A549 (cell line): ENCODE results near the gene PHTF2. TPM values are rescaled to one million over a fixed set of nuclear protein-coding genes. Genes with fewer than 3 reads are reported as not detected.

Experiments
- ATAC-seq, 2 experiments: fragments of 200-7000 bp in 1 of 2; fragments of >200 bp in 1 of 2; cut with Nextera tagmentation in 1 of 2; cut with Tn5 transposase in 1 of 2; 3 replicates each; pipeline versions ENCODE4 v1.8.0 to v1.9.1; 2018 to 2020; ENCODE audit warnings: mild to moderate bottlenecking in 1 of 2, moderate library complexity in 1 of 2
- CTCF ChIA-PET: fragments of 300-600 bp; sonication (Branson Sonifier 250); formaldehyde crosslinking; extraction: SDS; loops from one replicate; lab custom pipeline; 2021; ENCODE audit warnings: antibody characterized with exemption, inconsistent platforms; lab: Yijun Ruan, JAX
- POLR2A ChIA-PET: fragments of 350-600 bp; formaldehyde crosslinking; extraction: SDS; loops from one replicate; lab custom pipeline; 2021; ENCODE audit warnings: antibody characterized with exemption, inconsistent platforms; lab: Yijun Ruan, JAX
- DNase-seq, 2 experiments: peaks; one replicate each; pipeline versions ENCODE4 v3.0.0 to v3.0.0-alpha.2; 2011 to 2016; ENCODE audit warnings: low read depth in 1 of 2, low spot score in 1 of 2
- FAIRE-seq: peaks from 2 replicates; lab custom pipeline; 2011; peaks lifted over from hg19 to GRCh38; lab: Jason Lieb, UNC
- H3K27ac ChIP-seq, 2 experiments: fragments of >200 bp; sonication (Bioruptor Twin); formaldehyde crosslinking; 3 replicates each; pipeline ENCODE4 v1.5.1; 2016 to 2017
- H3K4me1 ChIP-seq: fragments of >200 bp; sonication (Bioruptor Twin); formaldehyde crosslinking; 3 replicates; pipeline ENCODE4 v1.6.1; 2016
- H3K4me2 ChIP-seq: fragments of >200 bp; sonication (Bioruptor Twin); formaldehyde crosslinking; 3 replicates; pipeline ENCODE4 v1.6.1; 2016
- H3K4me3 ChIP-seq: fragments of >200 bp; sonication (Bioruptor Twin); formaldehyde crosslinking; 3 replicates; pipeline ENCODE4 v1.5.1; 2016
- H3K9me3 ChIP-seq: fragments of >200 bp; sonication (Bioruptor Twin); formaldehyde crosslinking; 3 replicates; pipeline ENCODE4 v1.6.1; 2016
- CBX8 ChIP-seq: fragments of 200-600 bp; sonication (generic); IDR thresholded peaks from 2 replicates; pipeline ENCODE4 v1.6.1; 2016
- CEBPB ChIP-seq, 2 experiments: fragments of >200 bp in 1 of 2; sonication (Bioruptor Twin) in 1 of 2; formaldehyde crosslinking in 1 of 2; IDR thresholded peaks; 2 replicates each; pipeline ENCODE4 v1.6.1; 2012 to 2016
- CHD2 ChIP-seq: fragments of 150-350 bp; IDR thresholded peaks from 2 replicates; pipeline ENCODE4 v1.6.1; 2014; ENCODE audit warnings: low read length; ENCODE audit not compliant: partially characterized antibody
- CHD4 ChIP-seq: fragments of 200-600 bp; sonication (generic); IDR thresholded peaks from 2 replicates; pipeline ENCODE4 v1.6.1; 2016; ENCODE audit warnings: antibody characterized with exemption, mild to moderate bottlenecking, borderline replicate concordance
- EHF ChIP-seq: fragments of 250-450 bp; sonication (Bioruptor Pico); IDR thresholded peaks from 2 replicates; pipeline ENCODE4 v1.5.0; 2020; ENCODE audit warnings: mild to moderate bottlenecking
- EHMT2 ChIP-seq: fragments of 200-600 bp; sonication (generic); IDR thresholded peaks from 2 replicates; pipeline ENCODE4 v1.6.1; 2016; ENCODE audit warnings: antibody characterized with exemption, low read depth, mild to moderate bottlenecking, moderate library complexity
- FOSB ChIP-seq: fragments of 250-450 bp; sonication (Bioruptor Pico); IDR thresholded peaks from 2 replicates; pipeline ENCODE4 v1.5.0; 2020; ENCODE audit warnings: mild to moderate bottlenecking, moderate library complexity
- FOSL2 ChIP-seq, 2 experiments: fragments of 450-650 bp in 1 of 2; fragments of >200 bp in 1 of 2; sonication (Bioruptor Twin) in 1 of 2; formaldehyde crosslinking; IDR thresholded peaks; 2 replicates each; pipeline versions ENCODE4 v1.5.0 to v1.6.1; 2016 to 2020; ENCODE audit warnings: mild to moderate bottlenecking in 1 of 2, moderate library complexity in 1 of 2
- GATA3 ChIP-seq: IDR thresholded peaks from 2 replicates; pipeline ENCODE4 v1.6.1; 2012; ENCODE audit warnings: borderline replicate concordance
- HOXB5 ChIP-seq: fragments of 250-450 bp; sonication (Bioruptor Pico); IDR thresholded peaks from 2 replicates; pipeline ENCODE4 v1.5.0; 2020; ENCODE audit warnings: mild to moderate bottlenecking, moderate library complexity
- JUN ChIP-seq, 2 experiments: fragments of >200 bp; sonication (Bioruptor Twin); formaldehyde crosslinking; IDR thresholded peaks; 2 replicates in 1 of 2; 3 replicates in 1 of 2; pipeline ENCODE4 v1.6.1; 2016 to 2017
- KDM5A ChIP-seq: fragments of 200-600 bp; sonication (generic); IDR thresholded peaks from 2 replicates; pipeline ENCODE4 v1.6.1; 2016; ENCODE audit warnings: antibody characterized with exemption, mild to moderate bottlenecking
- MAZ ChIP-seq: fragments of 150-350 bp; IDR thresholded peaks from 2 replicates; pipeline ENCODE4 v1.6.1; 2014; ENCODE audit warnings: antibody characterized with exemption, low read depth, low read length, borderline replicate concordance
- NR3C1 ChIP-seq: fragments of >200 bp; sonication (Bioruptor Twin); formaldehyde crosslinking; IDR thresholded peaks from 3 replicates; pipeline ENCODE4 v1.6.1; 2017
- PHF8 ChIP-seq: fragments of 200-600 bp; sonication (generic); IDR thresholded peaks from 2 replicates; pipeline ENCODE4 v1.6.1; 2016; ENCODE audit warnings: low read depth, mild to moderate bottlenecking, antibody characterized with exemption, moderate library complexity, borderline replicate concordance
- POLR2AphosphoS2 ChIP-seq: conservative IDR thresholded peaks from 2 replicates; pipeline ENCODE4 v1.6.1; 2012; ENCODE audit warnings: low read length, improper control_type of control experiment, inconsistent platforms
- RAD21 ChIP-seq, 2 experiments: fragments of >200 bp in 1 of 2; sonication (Bioruptor Twin) in 1 of 2; formaldehyde crosslinking in 1 of 2; IDR thresholded peaks in 1 of 2; conservative IDR thresholded peaks in 1 of 2; 2 replicates in 1 of 2; 3 replicates in 1 of 2; pipeline ENCODE4 v1.6.1; 2012 to 2018; ENCODE audit warnings: inconsistent platforms in 1 of 2
- RCOR1 ChIP-seq: fragments of 150-350 bp; IDR thresholded peaks from 2 replicates; pipeline ENCODE4 v1.6.1; 2014; ENCODE audit warnings: antibody characterized with exemption, low read length, low read depth
- RFX5 ChIP-seq: fragments of 450-650 bp; IDR thresholded peaks from 2 replicates; pipeline ENCODE4 v1.7.1; 2014; ENCODE audit warnings: antibody characterized with exemption, mild to moderate bottlenecking, moderate library complexity
- SREBF2 ChIP-seq: fragments of 450-650 bp; IDR thresholded peaks from 2 replicates; pipeline ENCODE4 v1.6.1; 2014; ENCODE audit warnings: mild to moderate bottlenecking, moderate library complexity
- TFCP2L1 ChIP-seq: fragments of 250-450 bp; sonication (Bioruptor Pico); IDR thresholded peaks from 2 replicates; pipeline ENCODE4 v1.5.0; 2021; ENCODE audit warnings: mild to moderate bottlenecking
- ZC3H11A ChIP-seq: fragments of 450-650 bp; IDR thresholded peaks from 2 replicates; pipeline ENCODE4 v1.6.1; 2014; ENCODE audit warnings: antibody characterized with exemption, mild to moderate bottlenecking
- WGBS: methylation state at CpG from one replicate; pipeline ENCODE4 v1.1.6; 2017; ENCODE audit errors: missing lambda C conversion rate; 5-methylcytosine and 5-hydroxymethylcytosine counted together
- polyA plus RNA-seq, 4 experiments: library from polyadenylated mRNA; depleted of rRNA in 3 of 4; stranded (reverse); fragments of >200 nt; fragmentation: RNase III in 1 of 4; extraction: RNeasy Plus Mini Kit Qiagen cat#74134 plus additional on column Dnase treatment in 1 of 4; gene quantifications; 2 replicates in 3 of 4; 3 replicates in 1 of 4; pipeline ENCODE4 v1.2.3, GENCODE V29; 2011 to 2017
- TF ChIP-seq, protein P1 (sequence below): fragments of >200 bp; sonication (Bioruptor Twin); formaldehyde crosslinking; IDR thresholded peaks from 3 replicates; pipeline ENCODE4 v1.6.1; 2016
- TF ChIP-seq, protein P2 (sequence below): IDR thresholded peaks from 2 replicates; pipeline ENCODE4 v1.6.1; 2012; ENCODE audit warnings: low read depth, borderline replicate concordance
- TF ChIP-seq, protein P3 (sequence below): IDR thresholded peaks from 2 replicates; pipeline ENCODE4 v1.6.1; 2012
- TF ChIP-seq, protein P4 (sequence below): fragments of 250-450 bp; sonication (Bioruptor Pico); IDR thresholded peaks from 2 replicates; pipeline ENCODE4 v1.5.0; 2021; ENCODE audit warnings: mild to moderate bottlenecking, moderate library complexity, borderline replicate concordance
- TF ChIP-seq, protein P5 (sequence below): fragments of 450-650 bp; IDR thresholded peaks from 2 replicates; pipeline ENCODE4 v1.6.1; 2014; ENCODE audit warnings: antibody characterized with exemption

The PHTF2 gene
- polyA plus RNA-seq, 2 of the 4 experiments (the other 2 are of a cell fraction), result 14.5 to 41.6 TPM

DNA sequence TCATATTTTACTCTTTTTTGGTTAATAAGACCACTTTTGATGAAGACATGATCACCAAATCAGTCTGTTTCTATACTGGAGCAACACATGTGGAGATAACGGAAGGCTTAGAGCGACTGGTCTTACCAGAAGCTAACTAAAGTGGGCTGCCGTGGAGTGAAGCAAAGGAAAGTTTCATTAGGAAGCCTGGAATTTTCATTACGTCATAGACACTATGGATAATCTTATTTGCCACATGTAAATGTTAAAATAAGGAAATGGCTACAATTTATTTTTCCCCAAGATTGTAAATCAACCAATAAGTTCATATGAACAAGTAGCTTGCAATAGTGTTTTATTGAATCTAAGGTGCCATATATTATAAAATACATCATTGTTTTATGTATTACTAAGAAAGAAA is 185.4 kb downstream of the PHTF2 start:
- ChIA-PET POLR2A (no interaction called here), CTCF (interaction anchor here (1.0 to 1.4 kb wide), 2 partner anchors 16 to 36 kb away, joined by 3 read pairs; no protein-coding TSS in a partner anchor)
- Histone ChIP-seq H3K4me2 (no peak overlapping the region), H3K9me3 (no peaks in the 10 kb centered on the region), H3K4me1 (0 out of 3 replicates have a peak, but pooled peaks cover 4% of the 10 kb centered on the region)
- WGBS, result 89% methylated on average over 4 of the region's 4 CpGs
- FAIRE-seq (no peak), DNase-seq (no peak)
- TF ChIP-seq, protein P1, sequence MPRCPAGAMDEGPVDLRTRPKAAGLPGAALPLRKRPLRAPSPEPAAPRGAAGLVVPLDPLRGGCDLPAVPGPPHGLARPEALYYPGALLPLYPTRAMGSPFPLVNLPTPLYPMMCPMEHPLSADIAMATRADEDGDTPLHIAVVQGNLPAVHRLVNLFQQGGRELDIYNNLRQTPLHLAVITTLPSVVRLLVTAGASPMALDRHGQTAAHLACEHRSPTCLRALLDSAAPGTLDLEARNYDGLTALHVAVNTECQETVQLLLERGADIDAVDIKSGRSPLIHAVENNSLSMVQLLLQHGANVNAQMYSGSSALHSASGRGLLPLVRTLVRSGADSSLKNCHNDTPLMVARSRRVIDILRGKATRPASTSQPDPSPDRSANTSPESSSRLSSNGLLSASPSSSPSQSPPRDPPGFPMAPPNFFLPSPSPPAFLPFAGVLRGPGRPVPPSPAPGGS, result no peak
- TF ChIP-seq CEBPB (IDR thresholded peaks at IDR 0.05), result no peak
- no peak for TF ChIP-seq EHMT2
- no peak for TF ChIP-seq TFCP2L1 (CRISPR knock-in tag)
- no peak for TF ChIP-seq NR3C1
- TF ChIP-seq CHD2, result no peak
- no peak for TF ChIP-seq FOSL2 (IDR thresholded peaks at IDR 0.05)
- TF ChIP-seq FOSL2 (CRISPR knock-in tag; IDR thresholded peaks at IDR 0.05), result no peak
- TF ChIP-seq, protein P2, sequence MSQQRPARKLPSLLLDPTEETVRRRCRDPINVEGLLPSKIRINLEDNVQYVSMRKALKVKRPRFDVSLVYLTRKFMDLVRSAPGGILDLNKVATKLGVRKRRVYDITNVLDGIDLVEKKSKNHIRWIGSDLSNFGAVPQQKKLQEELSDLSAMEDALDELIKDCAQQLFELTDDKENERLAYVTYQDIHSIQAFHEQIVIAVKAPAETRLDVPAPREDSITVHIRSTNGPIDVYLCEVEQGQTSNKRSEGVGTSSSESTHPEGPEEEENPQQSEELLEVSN, result no peak
- no peak for TF ChIP-seq CHD4
- no peak for TF ChIP-seq GATA3
- no peak for TF ChIP-seq KDM5A
- TF ChIP-seq, protein P3, sequence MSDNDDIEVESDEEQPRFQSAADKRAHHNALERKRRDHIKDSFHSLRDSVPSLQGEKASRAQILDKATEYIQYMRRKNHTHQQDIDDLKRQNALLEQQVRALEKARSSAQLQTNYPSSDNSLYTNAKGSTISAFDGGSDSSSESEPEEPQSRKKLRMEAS, result no peak
- no peak for TF ChIP-seq RFX5
- TF ChIP-seq, protein P4, sequence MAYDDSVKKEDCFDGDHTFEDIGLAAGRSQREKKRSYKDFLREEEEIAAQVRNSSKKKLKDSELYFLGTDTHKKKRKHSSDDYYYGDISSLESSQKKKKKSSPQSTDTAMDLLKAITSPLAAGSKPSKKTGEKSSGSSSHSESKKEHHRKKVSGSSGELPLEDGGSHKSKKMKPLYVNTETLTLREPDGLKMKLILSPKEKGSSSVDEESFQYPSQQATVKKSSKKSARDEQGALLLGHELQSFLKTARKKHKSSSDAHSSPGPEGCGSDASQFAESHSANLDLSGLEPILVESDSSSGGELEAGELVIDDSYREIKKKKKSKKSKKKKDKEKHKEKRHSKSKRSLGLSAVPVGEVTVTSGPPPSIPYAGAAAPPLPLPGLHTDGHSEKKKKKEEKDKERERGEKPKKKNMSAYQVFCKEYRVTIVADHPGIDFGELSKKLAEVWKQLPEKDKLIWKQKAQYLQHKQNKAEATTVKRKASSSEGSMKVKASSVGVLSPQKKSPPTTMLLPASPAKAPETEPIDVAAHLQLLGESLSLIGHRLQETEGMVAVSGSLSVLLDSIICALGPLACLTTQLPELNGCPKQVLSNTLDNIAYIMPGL (CRISPR knock-in tag), result no peak
- TF ChIP-seq, all 56 proteins: peak for 0
- no peak for ATAC-seq
- no peak overlapping the region for H3K4me3 ChIP-seq
- H3K27ac ChIP-seq, result no peak overlapping the region

DNA sequence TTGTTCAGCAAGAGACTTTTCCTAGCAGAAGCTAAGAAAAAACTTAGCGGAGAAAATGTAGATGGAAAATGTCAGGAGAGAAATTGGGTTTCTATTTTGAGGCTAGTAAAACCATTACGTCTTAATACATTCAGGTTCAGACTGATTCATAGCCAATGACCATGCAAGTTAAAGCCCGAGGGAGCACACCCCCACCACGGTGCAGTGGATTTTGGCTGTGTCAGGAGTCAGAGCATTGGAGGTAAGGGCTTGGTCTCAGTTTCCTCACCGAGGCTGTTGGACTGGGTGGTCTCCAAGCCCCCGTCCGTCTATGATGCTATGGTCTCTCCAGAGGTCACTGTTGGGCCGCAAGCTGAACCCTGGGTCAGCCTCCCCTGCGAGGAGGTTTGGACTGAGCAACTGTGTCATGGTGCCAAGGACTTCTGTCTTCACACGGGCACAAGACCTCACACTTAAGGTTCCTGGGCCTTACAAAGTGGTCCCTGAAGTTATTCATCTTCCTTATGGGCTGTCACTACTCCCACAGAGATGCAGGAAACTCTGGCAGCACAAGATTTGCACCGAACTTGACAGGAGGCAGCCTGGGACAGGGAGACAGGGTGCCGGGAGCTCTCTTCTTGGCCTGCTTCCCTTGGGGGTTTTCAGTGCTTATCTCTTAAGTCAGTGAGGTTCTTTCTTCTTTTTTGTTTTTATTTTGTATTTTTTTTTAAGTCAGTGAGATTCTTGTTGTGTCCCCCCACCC is 186.8 kb downstream of the PHTF2 start:
- 72% methylated on average over 12 of the region's 12 CpGs for WGBS
- FAIRE-seq (no peak), ATAC-seq (no peak), DNase-seq (no peak)
- H3K27ac ChIP-seq, result no peak overlapping the region
- TF ChIP-seq CHD2 (no peak), RAD21 (conservative IDR thresholded peaks at IDR 0.05 in 1 of 2, IDR thresholded peaks at IDR 0.05 in 1 of 2) (no peak)
- no peak overlapping the region for H3K4me2 ChIP-seq
- H3K9me3 ChIP-seq, result no peaks in the 10 kb centered on the region
- CTCF ChIA-PET, result no interaction called here
- H3K4me3 ChIP-seq, result no peak overlapping the region
- POLR2A ChIA-PET, result no interaction called here
- peaks cover 6% of the 10 kb centered on the region; the same call in 2 of the 3 replicates for H3K4me1 ChIP-seq

DNA sequence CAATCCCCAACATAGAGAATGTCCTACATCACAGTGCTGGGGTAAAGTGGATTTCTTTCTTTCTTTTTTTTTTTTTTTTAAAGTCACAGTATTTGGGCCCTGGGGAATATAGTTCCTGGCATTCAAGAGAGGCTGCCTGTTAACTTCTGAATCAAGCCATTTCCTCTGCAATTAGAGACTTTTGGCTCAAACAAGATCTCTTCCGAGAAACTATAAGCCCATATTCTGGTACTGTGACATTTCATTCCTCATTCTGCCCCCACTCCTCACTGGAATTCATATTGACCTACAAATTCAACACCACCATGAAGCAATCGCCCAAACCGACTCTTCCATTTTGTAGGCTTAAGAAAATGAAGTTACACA is 187.4 kb downstream of the PHTF2 start:
- ChIA-PET CTCF (no interaction called here), POLR2A (no interaction called here)
- no peak overlapping the region for H3K27ac ChIP-seq
- ATAC-seq (no peak), DNase-seq (no peak), FAIRE-seq (no peak)
- H3K4me1 ChIP-seq, result peaks cover 6% of the 10 kb centered on the region; the same call in 2 of the 3 replicates
- no peaks in the 10 kb centered on the region for H3K9me3 ChIP-seq
- H3K4me3 ChIP-seq, result no peak overlapping the region
- H3K4me2 ChIP-seq, result no peak overlapping the region
- WGBS, result 77% methylated on average over 3 of the region's 3 CpGs
- TF ChIP-seq MAZ (no peak), CHD2 (no peak), RFX5 (no peak), SREBF2 (no peak), EHF (CRISPR knock-in tag) (no peak), CBX8 (no peak), NR3C1 (no peak), POLR2AphosphoS2 (no peak), FOSB (CRISPR knock-in tag) (no peak), PHF8 (no peak), HOXB5 (no peak), ZC3H11A (no peak), RCOR1 (no peak), JUN (IDR thresholded peaks at IDR 0.05) (no peak)
- TF ChIP-seq, protein P5, sequence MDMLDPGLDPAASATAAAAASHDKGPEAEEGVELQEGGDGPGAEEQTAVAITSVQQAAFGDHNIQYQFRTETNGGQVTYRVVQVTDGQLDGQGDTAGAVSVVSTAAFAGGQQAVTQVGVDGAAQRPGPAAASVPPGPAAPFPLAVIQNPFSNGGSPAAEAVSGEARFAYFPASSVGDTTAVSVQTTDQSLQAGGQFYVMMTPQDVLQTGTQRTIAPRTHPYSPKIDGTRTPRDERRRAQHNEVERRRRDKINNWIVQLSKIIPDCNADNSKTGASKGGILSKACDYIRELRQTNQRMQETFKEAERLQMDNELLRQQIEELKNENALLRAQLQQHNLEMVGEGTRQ, result no peak
- TF ChIP-seq, protein P2, result no peak
- TF ChIP-seq, protein P1, result no peak
